ENCODE data around the gene ELFN1.

- TF ChIP-seq TAF1 (IDR thresholded peaks at IDR 0.05; ENCODE audit: borderline replicate concordance, insufficient read depth, low read length) = no peak
- TF ChIP-seq SIN3A (IDR thresholded peaks at IDR 0.05; ENCODE audit: borderline replicate concordance, insufficient read depth, low read length) = no peak
- TF ChIP-seq FOXP2 (optimal IDR thresholded peaks at IDR 0.05; ENCODE audit: borderline replicate concordance, extremely low read depth, extremely low read length, insufficient read depth) = no peak
- TF ChIP-seq REST (IDR thresholded peaks at IDR 0.05; ENCODE audit: insufficient read depth in 1 of 2, low read depth in 2 of 2, low read length in 2 of 2) = no peak
Observed at GRCh38 chr7:1632916-1633785, 36.9 kb upstream of the ELFN1 start.
